ENCODE data around the gene SUSD2.
"Not testable (repeated sequence)": the region's sequence is repeated elsewhere in the genome, so short reads cannot be mapped to it uniquely, and the experiment has no call there.

SUSD2 gene

DNA sequence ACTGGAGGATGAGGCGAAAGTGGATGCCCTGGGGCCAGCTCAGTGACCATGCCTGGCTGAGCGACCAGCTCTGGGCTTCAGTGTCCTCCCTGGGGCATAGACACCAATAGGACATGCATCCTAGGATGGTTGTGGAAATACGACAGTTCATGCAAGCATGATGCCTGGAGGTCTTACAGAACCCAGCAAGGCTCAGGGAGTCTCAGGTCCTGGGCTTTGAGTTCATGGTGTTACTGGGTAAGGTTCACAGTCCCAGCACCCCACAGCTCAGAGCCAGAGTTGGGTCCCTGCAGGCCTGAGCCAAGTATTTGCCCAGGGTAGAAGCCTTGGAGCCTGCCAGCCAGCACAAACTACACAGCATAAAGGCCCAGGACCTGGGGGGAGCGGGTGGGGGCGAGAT is 4.2 kb upstream of the SUSD2 start:
- no peak for DNase-seq (ENCODE audit: low read depth)

DNA sequence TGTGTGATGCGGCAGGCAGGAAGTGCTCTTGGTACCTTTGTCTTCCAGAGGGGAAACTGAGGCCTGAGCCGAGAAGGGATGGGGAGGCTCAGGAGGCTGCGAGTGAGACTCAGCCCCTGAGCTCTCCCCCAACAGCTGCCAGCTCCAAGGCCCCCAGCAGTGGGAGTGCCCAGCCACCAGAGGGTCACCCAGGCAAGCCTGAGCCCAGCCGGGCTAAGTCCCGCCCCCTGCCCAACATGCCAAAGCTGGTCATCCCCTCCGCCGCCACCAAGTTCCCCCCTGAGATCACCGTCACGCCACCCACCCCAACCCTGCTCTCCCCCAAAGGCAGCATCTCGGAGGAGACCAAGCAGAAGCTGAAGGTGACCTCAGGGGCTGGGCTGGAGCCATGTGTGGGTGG is 3.8 kb upstream of the SUSD2 start:
- no peak for DNase-seq (ENCODE audit: low read depth)

DNA sequence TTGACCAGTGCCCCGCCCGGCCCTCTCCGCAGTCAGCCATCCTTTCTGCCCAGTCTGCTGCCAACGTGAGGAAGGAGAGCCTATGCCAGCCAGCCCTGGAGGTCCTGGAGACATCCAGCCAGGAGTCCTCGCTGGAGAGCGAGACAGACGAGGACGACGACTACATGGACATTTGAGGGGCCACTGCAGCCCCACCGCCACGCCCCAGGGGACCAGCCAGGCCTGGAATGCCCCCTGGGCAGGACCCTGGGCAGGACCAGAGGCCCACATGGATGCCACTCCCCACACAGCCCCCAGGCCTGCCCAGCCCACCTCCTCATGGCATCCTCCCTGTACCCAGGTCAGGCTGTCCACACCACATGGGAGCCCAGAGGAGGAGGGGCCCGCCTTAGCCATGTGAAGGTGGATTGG is 3.3 kb upstream of the SUSD2 start:
- DNase-seq (ENCODE audit: low read depth) = no peak

DNA sequence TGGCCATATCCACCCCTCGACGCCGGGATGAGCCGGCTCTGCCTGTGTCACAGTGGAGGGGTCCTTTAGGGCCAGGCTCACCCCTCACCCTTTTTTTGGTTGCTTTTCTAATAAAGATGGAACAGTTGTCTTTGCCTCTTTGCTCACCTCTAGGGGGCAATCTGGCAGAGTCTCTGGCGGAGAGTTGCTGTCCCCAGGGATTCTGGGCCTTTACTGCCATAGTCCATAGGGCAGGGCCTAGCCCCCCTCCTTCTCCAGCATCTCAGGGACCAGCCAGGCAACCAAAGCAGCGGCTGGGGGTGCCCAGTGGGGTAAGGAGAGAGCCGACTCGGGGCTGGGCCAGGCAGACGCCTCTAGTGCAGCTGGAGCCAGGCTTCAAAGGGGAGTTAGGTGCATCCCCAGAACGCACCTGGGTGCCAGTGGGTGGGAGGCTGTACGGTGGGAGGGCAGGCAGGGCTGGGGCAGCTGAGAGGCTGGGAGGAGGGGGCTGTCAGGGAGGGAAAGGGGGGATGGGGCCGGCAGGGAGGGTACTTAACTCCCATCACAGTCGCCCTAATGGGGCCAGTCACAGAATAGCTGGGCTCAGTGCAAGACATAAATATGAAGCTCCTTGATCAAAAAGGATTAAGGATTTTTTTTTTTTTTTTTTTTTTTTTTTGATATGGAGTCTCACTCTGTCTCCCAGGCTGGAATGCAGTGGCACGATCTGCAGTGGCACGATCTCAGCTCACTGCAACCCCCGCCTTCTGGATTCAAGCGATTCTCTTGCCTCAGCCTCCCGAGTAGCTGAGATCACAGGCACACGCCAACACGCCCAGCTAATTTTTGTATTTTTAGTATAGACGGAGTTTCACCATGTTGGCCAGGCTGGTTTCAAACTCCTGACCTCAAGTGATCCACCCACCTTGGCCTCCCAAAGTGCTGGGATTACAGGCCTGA is 2.5 kb upstream of the SUSD2 start:
- DNase-seq (ENCODE audit: low read depth) = no peak

DNA sequence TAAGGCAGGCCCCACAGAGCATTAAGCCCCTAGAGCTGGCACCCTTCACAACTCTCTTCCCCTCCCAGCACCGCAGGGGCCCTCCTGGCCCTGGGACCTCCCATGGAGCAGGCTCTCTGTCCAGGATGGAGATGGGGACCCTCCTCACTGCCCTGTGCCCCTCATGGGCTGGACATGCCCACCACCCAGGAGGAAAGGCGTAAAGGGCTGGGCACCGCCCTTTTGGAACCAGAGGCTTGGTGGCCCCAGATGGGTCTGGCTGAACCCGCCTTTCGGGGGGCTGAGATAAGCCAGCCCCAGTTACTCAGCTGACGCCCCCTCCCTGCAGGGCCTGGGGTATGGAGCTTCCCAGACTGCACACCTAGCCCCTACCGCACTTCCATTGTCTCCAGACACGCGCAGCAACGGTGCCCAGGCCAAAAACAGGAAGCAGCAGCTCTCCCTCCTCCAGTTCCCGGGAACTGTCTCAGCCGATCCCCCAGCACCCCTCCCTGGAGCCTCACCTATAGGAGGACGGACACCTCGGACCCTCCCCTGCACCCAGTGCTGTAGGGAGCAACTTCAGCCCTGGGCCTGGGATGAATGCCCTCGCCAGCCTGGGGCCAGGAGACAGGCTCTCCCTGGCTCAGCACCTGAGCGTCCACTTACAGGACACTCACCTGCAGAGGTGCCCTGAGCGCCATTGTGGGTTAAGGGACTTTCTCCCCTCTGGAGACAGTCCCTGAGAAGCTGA is 1.6 kb upstream of the SUSD2 start:
- no peak for DNase-seq (ENCODE audit: low read depth)

DNA sequence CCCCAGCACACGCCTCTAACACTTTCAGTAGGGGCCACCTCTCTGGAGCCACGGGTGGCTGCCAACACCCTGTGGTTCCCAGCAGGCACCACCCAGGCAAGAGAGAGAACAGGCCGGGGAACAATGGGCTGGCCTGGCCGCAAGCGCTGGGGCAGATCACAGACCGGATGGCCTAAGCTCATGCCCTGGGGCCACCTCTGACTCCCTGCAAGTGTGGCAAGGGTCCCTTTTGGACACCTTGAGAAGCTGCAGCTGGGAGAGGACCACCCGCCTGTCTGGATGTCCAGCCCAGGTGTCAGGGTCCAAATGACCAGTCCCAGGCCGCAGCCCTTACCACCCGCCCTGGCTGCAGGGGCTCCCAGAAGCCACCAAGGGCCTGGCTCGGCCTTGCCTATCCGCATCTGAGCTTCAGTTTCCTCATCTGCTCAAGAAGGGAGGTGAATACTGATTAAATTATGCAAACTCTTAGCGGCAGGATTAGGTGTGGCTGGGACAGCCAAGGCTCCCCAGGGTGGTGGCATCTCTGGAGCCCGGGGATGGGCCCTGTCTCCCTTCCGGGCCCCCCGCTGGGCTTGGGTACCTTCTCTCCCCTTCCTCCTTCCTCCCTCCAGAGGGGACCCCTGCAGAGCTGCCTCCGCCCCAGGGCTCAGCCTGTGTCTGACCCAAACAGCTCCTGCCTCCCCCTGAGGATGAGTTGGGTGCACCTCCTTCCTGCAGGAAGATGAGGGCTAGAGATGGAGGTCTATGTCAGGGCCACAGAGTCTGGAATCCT is 785 bp upstream of the SUSD2 start:
- no peak for DNase-seq (ENCODE audit: low read depth)

DNA sequence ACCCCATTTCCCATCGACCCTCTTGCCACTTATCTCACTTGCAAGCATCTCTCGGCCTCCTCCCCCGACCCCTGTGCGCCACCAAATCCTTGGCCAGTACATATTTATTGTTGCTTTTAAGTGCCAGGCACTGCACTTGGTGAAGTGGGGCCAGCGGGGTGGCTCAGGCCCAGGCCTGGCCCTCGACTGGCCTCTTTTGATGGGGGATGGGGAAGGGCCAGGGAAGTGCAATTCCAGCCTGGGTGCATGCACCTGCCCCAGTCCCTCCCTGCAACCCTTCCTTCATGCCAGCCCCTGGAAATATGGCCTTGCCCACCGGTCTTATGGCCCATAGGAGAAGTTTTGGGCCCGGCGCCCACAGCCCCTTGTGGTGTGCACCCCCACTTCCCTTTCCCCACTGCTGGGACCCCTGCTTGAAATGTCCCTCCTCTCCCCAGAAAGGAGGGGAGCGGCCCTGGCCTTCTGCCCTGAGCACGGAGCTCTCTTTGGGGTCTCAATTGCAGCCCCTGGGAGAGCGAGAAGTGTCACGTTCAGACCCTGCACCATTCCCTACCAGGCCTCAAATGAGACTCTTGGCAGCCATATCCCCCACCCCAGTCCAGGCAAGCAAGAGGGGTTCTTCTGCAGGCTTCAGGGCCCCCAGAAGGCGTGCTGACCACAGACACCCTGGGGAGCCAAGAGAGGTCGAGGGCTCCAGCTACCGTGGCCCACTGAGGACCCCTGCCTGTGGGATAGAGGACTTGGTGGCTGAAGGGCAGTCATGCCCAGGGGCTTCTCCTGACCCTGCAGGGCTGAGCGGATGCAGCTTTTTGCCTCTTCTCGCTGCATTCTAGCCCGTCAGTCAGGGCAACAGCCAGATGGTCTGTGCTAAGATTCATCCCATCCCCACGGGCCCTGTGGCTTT is 961 bp downstream of the SUSD2 start:
- DNase-seq (ENCODE audit: low read depth) = no peak

DNA sequence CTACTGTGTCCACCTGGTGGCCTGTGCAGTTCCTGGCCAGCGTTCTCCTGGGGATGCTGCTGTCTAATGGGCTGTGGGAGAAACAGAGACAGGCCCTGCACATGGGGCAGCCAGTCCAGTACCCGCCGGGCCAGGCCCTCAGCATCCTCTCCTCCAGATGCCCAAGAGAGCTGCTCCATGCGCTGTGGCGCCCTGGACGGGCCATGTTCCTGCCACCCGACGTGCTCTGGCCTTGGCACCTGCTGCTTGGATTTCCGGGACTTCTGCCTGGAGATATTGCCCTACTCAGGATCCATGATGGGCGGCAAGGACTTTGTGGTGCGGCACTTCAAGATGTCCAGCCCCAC is 1.6 kb downstream of the SUSD2 start:
- DNase-seq (ENCODE audit: low read depth) = not testable (repeated sequence)

DNA sequence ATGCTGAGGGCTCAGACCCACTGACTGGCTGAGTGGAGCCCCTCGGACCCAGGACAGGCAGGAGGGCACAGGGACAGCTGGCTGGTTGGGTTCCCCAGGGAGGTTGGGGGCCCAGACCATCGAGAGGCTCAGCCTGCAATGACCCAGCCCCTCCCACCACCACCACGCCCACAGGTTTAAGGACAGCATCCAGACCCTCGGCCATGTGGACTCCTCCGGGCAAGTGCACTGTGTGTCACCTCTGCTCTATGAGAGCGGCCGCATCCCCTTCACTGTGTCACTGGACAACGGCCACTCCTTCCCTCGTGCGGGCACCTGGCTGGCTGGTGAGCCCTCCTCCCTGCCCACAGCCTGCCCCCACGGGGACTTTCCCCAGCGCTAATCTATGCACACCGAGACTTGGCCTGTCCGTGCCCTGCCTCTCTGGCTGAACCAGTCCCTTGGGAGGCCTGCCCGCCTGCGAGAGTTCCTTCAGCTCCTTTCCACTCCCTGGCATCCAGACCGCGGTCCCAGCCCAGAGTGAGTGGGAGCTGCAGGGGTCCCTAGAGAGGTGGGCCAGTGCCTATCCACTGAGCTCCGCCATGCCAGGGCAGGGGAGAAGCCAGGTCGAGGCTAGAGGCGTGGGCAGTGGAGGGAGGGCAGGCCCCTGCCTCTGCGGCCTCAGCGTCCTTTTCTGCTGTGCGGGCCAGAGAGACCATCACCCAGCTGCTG is 2.2 kb downstream of the SUSD2 start:
- no peak for DNase-seq (ENCODE audit: low read depth)

DNA sequence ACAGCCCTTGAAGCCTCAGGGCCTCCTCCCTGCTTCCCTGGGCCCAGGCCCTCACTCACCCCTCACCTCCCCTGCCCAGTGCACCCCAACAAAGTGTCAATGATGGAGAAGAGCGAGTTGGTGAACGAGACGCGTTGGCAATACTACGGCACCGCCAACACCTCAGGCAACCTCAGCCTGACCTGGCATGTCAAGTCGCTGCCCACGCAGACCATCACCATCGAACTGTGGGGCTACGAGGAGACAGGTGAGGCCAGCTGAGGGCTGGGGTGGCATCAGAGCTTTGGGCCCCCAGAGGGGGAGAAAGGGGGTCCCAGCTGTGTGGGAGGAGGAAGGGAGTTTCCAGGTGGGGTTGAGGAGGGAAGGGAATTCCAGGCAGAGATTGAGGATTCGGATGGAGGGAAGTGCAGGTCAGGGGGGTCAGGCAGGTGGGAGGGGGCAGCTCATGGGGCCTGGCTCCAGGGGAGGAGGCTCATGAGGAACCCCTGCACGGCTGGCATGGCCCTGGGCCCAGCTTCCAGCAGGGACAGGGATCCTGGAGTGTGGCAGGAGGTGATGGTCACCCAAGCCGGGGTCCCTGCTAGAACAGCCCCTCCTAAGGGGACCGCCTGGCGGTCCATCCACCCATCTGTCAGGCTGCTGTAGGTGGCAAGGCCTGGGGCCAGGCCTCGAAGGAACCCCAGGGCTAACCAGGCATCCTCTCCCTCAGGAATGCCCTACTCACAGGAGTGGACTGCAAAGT is 2.9 kb downstream of the SUSD2 start:
- no peak for DNase-seq (ENCODE audit: low read depth)

DNA sequence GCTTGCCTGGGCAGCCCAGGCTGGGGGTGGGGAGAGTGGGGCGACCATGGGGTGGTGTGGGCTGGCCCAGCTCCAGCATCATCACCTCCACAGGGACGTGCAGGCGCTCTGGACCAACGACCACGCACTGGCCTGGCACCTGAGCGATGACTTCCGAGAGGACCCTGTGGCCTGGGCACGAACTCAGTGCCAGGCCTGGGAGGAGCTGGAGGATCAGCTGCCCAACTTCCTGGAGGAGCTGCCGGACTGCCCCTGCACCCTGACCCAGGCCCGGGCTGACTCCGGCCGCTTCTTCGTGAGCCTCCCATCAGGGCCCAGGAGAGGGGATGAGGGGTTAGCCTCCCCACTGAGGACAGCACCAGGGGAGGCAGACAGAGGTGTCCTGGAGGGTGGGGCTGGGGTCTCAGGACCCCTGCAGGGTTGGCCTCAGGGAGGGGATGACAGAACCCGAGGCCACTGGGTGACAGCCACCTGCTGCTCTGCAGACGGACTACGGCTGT is 3.8 kb downstream of the SUSD2 start:
- no peak for DNase-seq (ENCODE audit: low read depth)

DNA sequence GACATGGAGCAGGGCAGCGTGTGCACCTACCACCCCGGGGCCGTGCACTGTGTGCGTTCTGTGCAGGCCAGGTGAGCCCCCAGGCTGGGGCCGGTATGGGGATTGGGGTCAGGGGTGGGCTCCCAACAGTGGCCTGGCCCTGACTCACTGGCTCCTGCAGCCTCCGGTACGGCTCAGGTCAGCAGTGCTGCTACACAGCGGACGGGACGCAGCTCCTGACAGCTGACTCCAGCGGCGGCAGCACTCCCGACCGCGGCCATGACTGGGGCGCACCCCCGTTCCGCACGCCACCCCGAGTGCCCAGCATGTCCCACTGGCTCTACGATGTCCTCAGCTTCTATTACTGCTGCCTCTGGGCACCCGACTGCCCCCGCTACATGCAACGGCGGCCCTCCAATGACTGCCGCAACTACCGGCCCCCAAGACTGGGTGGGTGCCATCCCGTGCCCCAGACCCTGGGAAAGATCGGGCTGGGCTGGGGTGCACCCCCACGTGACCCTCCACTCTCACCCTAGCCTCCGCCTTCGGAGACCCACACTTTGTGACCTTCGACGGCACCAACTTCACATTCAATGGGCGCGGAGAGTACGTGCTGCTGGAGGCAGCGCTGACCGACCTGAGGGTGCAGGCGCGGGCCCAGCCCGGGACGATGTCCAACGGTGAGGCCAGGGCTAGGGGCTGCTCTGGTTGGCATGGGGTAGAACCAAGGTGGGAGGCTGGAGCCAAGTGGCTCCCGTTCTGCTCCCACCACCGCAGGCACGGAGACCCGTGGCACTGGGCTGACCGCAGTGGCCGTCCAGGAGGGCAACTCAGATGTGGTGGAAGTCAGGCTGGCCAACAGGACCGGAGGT is 4.4 kb downstream of the SUSD2 start:
- DNase-seq (ENCODE audit: low read depth) = no peak

DNA sequence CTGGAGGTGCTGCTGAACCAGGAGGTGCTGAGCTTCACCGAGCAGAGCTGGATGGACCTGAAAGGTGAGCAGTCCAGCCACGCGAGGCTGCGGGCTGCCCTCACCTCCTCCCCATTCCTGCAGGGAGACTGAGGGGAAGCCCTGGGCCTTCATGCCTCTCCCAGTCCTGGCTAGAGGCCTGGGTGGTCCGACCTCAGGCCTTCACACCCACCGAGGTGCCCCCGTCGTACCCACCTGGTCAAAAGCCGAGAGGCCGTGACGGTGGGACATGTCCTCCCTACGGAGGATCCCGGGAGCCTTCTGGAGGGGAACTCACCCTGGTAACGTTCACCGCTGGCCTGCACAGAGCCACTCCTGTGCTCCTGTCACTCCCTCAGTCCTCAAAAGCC is 5.1 kb downstream of the SUSD2 start:
- DNase-seq (ENCODE audit: low read depth) = no peak

DNA sequence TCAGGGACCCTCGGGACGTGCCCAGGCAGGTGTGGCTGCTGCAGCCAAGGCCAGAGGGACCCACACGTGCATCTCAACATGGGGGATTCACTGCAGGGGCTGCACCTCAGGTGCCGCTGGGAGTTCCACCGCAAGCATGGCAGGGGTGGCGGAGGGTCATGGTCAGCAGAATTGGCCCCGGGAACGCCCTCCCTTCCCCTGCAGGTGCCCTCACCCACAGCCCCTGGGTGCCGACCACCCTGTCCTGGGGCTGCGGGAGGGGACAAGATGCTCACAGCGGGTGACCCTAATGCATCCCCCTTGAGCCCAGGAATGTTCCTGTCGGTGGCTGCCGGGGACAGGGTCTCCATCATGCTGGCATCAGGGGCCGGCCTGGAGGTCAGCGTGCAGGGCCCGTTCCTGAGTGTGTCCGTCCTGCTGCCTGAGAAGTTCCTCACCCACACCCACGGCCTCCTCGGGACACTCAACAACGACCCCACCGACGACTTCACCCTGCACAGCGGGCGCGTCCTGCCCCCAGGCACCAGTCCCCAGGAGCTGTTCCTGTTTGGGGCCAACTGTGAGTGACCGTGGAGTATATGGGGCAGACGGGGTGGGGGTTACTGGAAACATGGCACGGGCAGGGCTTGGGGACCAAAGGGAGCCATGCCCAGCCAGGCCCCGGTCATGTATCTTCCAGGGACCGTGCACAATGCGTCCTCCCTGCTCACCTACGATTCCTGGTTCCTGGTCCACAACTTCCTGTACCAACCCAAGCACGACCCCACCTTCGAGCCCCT is 5.8 kb downstream of the SUSD2 start:
- DNase-seq (ENCODE audit: low read depth) = no peak

DNA sequence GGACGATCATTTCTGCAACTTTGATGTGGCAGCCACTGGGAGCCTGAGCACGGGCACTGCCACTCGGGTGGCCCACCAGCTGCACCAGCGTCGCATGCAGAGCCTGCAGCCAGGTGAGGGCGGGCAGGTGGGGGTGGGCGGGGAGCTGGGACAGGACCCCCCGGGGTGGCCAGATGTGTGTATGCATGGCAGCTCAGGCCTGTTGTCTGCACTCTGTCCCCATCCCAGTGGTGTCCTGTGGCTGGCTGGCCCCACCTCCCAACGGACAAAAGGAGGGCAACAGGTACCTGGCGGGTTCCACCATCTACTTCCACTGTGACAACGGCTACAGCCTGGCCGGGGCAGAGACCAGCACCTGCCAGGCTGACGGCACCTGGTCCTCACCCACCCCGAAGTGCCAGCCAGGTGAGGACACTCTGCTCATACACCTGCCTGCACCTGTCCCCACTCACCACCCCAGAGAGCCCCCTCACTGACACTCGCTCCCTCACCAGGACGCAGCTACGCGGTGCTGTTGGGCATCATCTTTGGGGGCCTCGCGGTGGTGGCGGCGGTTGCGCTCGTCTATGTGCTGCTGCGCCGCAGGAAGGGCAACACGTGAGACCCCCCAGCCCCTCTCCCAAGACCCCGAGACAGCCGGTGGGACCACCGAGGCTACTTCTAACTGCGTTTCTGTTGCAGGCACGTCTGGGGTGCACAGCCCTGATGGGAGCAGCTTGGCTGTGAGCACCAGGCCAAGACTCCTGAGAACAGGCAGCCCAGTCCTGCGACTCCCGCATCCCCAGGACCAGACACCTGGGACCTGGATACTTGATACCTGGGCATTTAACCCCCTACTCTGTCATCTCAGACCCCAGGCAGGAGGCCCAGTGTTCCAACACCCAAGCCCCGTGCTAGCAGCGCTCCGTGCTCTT is 6.7 kb downstream of the SUSD2 start:
- no peak for DNase-seq (ENCODE audit: low read depth)

DNA sequence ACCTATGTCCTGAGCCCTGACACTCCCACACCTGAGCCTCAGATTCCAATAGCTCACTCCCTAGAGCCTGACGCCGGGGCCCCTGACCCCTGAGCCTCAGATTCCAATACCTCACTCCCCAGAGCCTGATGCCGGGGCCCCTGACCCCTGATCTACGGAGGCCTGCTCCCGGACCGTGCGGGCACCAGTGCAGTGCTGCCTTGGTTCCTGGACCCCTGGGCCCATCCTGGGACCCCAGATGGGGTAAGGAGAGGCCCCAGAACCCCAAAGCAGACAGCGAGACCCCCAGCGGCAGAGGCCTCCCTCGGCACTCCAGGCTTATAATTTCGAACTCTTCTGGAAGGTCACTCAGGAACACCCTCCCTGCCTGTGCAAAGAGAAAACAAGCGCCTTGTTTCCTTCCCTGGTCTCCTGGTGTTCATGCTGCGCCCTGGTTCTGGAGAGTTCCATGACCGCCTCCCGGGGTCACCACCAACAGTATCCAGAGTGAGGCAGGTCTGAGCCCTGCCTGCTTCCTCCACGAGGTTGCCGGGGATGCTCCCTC is 7.5 kb downstream of the SUSD2 start:
- no peak for DNase-seq (ENCODE audit: low read depth)

Measured in non-pigmented ciliary epithelial cell (primary cell).